ENCODE results near the gene RTN4R.

The RTN4R gene

DNA sequence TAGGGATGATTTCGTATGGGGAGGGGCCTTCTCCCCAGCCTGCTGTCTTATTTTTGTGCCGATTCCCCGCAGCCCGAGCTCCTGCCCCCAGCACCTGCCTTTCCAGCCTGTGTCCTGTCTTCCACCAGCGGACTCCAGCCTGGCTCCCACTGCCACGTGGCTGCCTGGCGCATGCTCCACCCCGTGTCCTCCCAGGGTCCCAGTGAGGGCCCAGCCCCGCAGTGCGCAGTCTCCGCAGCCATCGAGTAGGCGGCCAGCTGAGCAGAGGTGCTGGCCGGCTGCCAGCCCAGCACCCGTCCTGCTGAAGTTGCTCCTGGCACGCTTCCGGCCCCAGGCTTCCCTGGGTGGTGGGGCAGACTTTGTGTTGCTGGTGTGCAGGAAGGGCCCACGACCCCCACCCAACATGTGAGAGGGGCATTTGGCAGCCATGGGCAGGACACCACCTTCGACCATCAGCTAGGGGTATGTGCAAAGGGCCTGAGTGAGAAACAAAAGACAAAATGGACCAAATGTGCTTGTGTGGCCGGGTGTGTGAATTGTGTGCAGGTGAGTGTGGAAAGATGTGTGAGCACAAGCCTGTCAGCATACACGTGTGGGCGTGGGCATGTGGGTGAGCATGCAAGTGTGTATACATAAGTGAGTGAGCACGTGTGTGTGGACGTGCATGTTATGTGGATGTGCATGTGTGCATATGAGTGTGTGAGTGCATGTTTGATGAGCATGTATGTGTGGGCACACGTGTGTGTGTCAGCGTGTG lies 55.9 kb downstream of the RTN4R start:
- DNase-seq, result no peak

- DNase-seq, result no peak
Observed at GRCh38 chr22:20211409-20211996, 56.6 kb downstream of the RTN4R start.

GRCh38 chr22:20210473-20211059 lies 57.6 kb downstream of the RTN4R start:
- DNase-seq, result no peak

DNA sequence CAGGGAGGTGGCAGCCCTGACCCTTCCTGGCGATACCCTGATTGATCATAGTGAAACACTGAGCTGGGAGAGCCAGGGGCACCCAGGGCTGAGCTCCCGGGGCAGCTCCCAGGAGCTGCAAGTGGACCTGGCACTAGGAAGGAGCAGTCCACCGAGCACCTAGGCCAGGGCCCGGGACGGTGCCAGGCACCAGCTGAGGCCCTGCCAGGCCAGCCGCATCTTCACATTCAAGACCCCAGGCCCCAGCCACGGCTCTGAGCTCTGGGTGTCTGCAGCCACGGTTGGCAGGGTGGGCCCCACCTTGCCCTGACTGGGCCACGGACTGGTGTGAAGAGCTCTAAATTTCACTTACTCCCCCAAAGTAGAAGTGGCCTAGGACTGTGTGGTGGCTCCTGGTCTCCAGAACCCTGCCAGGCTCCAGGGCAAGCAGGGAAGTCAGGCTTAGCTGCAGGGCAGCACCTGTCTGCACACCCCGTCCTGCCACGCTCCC lies 58.3 kb downstream of the RTN4R start:
- no peak for DNase-seq

GRCh38 chr22:20208713-20209310 lies 59.3 kb downstream of the RTN4R start:
- no peak for DNase-seq

GRCh38 chr22:20207277-20208025 lies 60.7 kb downstream of the RTN4R start:
- DNase-seq, result no peak

GRCh38 chr22:20206709-20207215 lies 61.4 kb downstream of the RTN4R start:
- peak; percentile 32 for DNase-seq

- DNase-seq, result peak; percentile 72
Observed at GRCh38 chr22:20205964-20206708, 62.0 kb downstream of the RTN4R start.

DNA sequence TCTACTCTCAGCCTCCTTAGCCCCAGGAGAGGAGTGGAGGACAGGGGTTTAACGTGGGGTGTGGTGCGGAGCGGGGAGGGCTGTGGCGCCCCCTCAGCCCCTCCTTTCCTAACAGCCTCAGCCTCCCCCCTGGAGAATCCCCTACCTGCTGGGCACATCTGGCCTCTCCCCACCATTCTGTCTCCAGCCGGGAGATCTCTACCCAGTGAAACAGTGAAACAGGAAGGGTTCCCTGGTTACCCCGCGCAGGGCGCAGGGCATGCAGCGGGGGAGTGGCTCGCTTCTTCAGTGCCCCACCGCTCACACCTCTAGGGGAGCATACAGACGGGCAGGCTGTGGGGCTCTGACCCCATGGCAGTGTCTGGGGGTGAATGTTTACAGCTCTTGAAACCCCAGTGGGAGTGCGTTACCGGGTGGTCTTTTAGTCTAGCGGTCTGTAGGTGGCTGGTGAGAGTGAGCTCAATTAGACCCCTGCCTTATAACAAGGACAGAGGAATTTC lies 62.6 kb downstream of the RTN4R start:
- DNase-seq, result no peak

- DNase-seq, result no peak
Observed at GRCh38 chr22:20204806-20205205, 63.3 kb downstream of the RTN4R start.

GRCh38 chr22:20204311-20204710 lies 63.8 kb downstream of the RTN4R start:
- DNase-seq, result no peak

GRCh38 chr22:20203552-20204201 lies 64.4 kb downstream of the RTN4R start:
- peak; percentile 81 for DNase-seq

GRCh38 chr22:20203142-20203551 lies 65.0 kb downstream of the RTN4R start:
- no peak for DNase-seq

DNA sequence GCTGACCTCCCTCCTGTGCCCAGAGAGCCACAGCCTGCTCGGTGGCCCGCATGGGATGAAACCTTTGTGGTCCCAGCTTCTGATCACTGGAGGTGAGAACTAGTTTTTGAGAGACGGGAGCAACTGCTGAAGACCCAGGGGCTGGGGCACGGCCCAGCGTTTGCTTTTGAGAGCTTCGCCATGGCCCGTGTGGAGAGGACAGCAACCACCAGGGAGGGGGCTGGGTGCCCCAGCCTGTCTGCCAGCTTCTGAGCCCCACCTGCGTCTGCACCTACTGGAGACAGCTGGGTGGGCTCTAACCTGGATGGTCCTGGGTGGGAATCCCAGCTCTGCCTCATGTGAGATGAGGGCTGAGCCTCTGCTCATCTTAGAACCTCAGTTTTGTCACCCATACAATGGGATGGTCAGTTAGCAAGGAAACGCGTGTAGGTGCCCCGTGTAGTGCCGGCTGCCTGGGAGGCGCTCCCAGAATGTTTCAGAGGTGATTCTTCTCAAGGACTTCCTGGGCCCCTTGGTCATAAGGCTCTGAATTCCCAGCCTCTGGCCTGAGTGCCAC lies 66.2 kb downstream of the RTN4R start:
- DNase-seq, result no peak

DNA sequence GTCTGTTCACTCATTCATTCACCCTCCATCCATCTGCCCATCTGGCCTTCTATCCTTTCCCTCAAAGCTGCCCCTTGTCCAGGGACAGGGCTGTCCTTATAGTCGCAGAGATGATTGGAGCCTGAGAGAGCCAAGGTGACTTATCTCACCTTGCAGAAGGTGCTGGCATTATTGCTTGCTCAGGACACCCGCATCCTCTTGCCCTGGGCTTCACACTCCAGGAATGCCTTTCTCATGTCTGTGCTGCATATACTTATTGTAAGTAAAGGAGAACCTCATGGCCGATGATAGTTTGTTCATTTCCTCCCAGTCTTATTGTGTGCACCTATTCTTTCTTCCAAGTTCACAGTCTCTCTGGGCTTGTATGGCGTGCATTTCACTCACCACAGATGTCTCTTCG lies 68.2 kb downstream of the RTN4R start:
- no peak for DNase-seq

DNA sequence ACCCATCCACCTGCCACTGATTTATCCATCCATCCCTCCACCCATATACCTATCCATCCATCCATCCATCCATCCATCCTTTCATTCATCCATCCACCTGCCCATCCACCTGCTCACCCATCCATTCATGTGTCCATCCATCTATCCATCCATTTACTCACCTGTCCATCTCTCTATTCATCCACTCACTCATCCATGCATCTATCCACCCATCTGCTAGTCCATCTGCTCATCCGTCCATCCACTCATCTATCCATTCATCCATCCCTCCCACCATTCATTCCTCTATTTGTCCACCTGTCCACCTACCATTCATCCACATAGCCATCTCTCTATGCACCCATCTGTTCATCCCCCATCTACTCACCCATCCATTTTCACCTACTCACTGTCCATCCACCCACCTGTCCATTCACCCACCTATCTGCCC lies 68.7 kb downstream of the RTN4R start:
- no peak for DNase-seq

- DNase-seq, result no peak
Observed at GRCh38 chr22:20198557-20199319, 69.4 kb downstream of the RTN4R start.

DNA sequence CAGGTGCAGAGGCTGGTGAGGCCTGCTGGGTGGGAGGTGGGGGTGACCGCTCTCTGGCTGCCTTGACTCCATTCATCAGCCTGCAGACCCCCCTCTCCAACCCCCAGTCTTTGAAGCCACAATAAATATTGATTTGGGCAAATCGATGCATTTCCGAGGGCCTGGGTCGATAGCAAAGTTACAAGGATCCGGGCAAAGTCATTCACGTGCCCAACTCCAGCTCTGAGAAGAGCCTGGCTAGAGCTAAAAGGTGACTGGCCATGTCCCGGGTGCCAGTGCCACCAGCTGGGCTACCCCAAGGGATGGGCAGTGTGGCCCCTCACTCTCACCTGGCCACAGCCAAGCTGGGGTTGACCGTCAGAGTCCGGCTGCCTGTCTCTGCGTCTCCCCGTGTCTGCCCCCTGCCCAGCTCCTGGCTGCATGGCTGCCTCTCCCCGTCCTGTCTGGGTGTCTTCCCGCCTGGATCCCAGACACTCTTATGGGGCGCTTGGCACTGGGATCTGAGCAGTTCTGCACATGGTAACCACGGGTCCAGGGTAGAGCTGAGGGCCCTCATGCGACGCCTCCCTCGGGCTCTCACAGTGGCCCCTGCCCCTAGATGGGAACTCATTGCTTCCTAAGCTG lies 70.6 kb downstream of the RTN4R start:
- no peak for DNase-seq

DNA sequence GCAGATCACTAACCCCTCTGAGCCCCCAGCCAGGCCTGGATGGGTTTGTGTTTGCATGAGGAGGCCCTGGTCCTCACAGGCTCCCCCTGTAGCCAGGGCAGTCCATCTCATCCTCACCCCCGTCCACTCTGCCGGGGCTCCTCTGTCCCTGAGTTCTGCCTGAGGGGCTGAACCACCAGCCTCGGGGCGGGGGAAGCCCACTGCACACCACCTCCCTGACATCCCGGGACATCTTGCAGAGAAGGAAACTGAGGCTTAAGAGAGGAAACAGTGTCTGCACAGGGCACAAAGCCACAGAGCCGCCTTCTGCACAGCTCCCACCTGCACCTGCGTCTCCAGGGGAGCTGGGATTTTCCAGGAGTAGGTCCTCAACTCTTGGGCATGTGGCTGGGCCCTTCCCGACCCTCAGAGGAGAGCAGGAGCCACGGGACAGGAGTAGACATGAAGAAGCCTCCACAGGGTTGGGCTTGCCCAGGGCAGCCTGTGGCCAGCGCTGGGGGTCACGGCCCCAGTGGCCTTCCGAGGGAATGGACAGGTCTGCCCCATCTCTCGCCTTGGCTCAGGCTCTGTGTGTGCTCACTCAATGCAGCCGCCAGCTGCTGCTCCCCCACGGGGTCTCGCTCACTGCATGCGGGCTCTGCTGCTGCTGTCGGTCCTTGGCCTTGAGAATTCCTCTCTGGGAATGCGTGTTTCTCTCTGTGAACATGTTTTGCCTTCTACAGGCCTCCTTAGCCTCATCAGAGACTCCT lies 71.8 kb downstream of the RTN4R start:
- DNase-seq, result no peak

Measured in EL (cell line).